HCT116 (cell line): Measurements from ENCODE around the gene PCDHA2. TPM values are rescaled to one million over a fixed set of nuclear protein-coding genes. Genes with fewer than 3 reads are reported as not detected.

ENCODE experiments used
- ATAC-seq: fragments of 200-7000 bp; cut with Tn5 transposase; 2 replicates; pipeline ENCODE4 v1.9.1; 2020; ENCODE audit warnings: mild to moderate bottlenecking, moderate library complexity
- BruUV-seq: library from RNA; stranded (reverse); fragments of 400-500 nt; replicated peaks from 2 replicates; lab custom pipeline; 2021; lab: Mats Ljungman, UMichigan
- CTCF ChIA-PET: fragments of 300-600 bp; sonication (Branson Sonifier 250); formaldehyde crosslinking; loops from one replicate; lab custom pipeline; 2021; ENCODE audit warnings: antibody characterized with exemption; lab: Charles Lee
- POLR2A ChIA-PET: fragments of 300-600, 350-600 bp; sonication (Branson Sonifier 250); formaldehyde crosslinking; loops from one replicate; lab custom pipeline; 2021; ENCODE audit warnings: antibody characterized with exemption; lab: Charles Lee
- RAD21 ChIA-PET, 2 experiments: fragments of 300-600 bp; sonication (Branson Sonifier 250); formaldehyde crosslinking; loops; one replicate each; lab custom pipeline; 2023; ENCODE audit warnings: low total read pairs in 2 of 2; ENCODE audit not compliant: uncharacterized antibody in 2 of 2, unreplicated experiment in 2 of 2, low non-redundant PET in 1 of 2; lab: Charles Lee
- DNase-seq: peaks from one replicate; pipeline ENCODE4 v3.0.0-alpha.2; 2010; ENCODE audit warnings: low read depth, low spot score
- H2AFZ ChIP-seq: fragments of 200-600 bp; shearing (Covaris generic), sonication (generic); 2 replicates; pipeline ENCODE4 v1.6.1; 2017; ENCODE audit warnings: low read depth, mixed run types, mixed read lengths, antibody characterized with exemption, low read length; ENCODE audit not compliant: poor library complexity, severe bottlenecking
- H3K27ac ChIP-seq: 2 replicates; pipeline ENCODE4 v1.5.1; 2012; ENCODE audit warnings: low read depth, low read length
- H3K27me3 ChIP-seq: fragments of 200-600 bp; sonication (generic); 2 replicates; pipeline ENCODE4 v1.6.1; 2016; ENCODE audit warnings: mixed run types, low read length, mixed read lengths; ENCODE audit not compliant: insufficient read depth
- H3K36me3 ChIP-seq, 2 experiments: fragments of 200-500 bp in 1 of 2; fragments of 200-600 bp in 1 of 2; sonication (Bioruptor generic) in 1 of 2; sonication (generic) in 1 of 2; 2 replicates each; pipeline versions ENCODE4 v1.5.1 to v1.6.1; 2014 to 2016; ENCODE audit warnings: low read length in 2 of 2, inconsistent platforms in 1 of 2, mixed read lengths in 1 of 2, mixed run types in 1 of 2; ENCODE audit not compliant: insufficient read depth in 2 of 2, control insufficient read depth in 1 of 2
- H3K4me1 ChIP-seq, 2 experiments: fragments of 200-600 bp in 1 of 2; sonication (generic) in 1 of 2; 2 replicates each; pipeline versions ENCODE4 v1.5.1 to v1.6.1; 2012 to 2017; ENCODE audit warnings: low read length in 2 of 2, inconsistent platforms in 1 of 2, mild to moderate bottlenecking in 1 of 2, mixed read lengths in 1 of 2, mixed run types in 1 of 2, moderate library complexity in 1 of 2; ENCODE audit not compliant: insufficient read depth in 2 of 2, control insufficient read depth in 1 of 2
- H3K4me2 ChIP-seq: fragments of 200-600 bp; sonication (generic); 2 replicates; pipeline ENCODE4 v1.6.1; 2017; ENCODE audit warnings: mixed run types, low read length, mixed read lengths
- H3K4me3 ChIP-seq, 2 experiments: fragments of 200-600 bp in 1 of 2; sonication (generic) in 1 of 2; replicated peaks in 1 of 2; 2 replicates each; pipeline ENCODE4 v1.5.1; 2011 to 2016; ENCODE audit warnings: low read length in 2 of 2, control low read depth in 1 of 2, low read depth in 1 of 2, mild to moderate bottlenecking in 1 of 2, mixed read lengths in 1 of 2, mixed run types in 1 of 2
- H3K79me2 ChIP-seq: fragments of 200-600 bp; sonication (generic); 2 replicates; pipeline ENCODE4 v1.6.1; 2017; ENCODE audit warnings: mild to moderate bottlenecking, mixed run types, low read length, moderate library complexity, mixed read lengths; ENCODE audit not compliant: insufficient read depth
- H3K9ac ChIP-seq: fragments of 200-600 bp; sonication (generic); 2 replicates; pipeline ENCODE4 v1.6.1; 2016; ENCODE audit warnings: low read length, mixed read lengths
- H3K9me2 ChIP-seq: fragments of 200-600 bp; sonication (generic), shearing (Covaris generic); 2 replicates; pipeline ENCODE4 v1.6.1; 2017; ENCODE audit warnings: mixed run types, mild to moderate bottlenecking, moderate library complexity; ENCODE audit not compliant: insufficient read depth
- H3K9me3 ChIP-seq, 2 experiments: fragments of 200-500 bp in 1 of 2; fragments of 200-600 bp in 1 of 2; sonication (Bioruptor generic) in 1 of 2; sonication (generic) in 1 of 2; 2 replicates each; pipeline ENCODE4 v1.6.1; 2014 to 2017; ENCODE audit warnings: low read length in 2 of 2, mixed read lengths in 2 of 2, inconsistent platforms in 1 of 2, low read depth in 1 of 2, mild to moderate bottlenecking in 1 of 2, mixed run types in 1 of 2, moderate library complexity in 1 of 2; ENCODE audit not compliant: control insufficient read depth in 1 of 2, insufficient read depth in 1 of 2
- H4K20me1 ChIP-seq: fragments of 200-600 bp; sonication (generic), shearing (Covaris generic); 2 replicates; pipeline ENCODE4 v1.6.1; 2017; ENCODE audit warnings: mixed run types, mild to moderate bottlenecking, moderate library complexity; ENCODE audit not compliant: insufficient read depth
- CTCF ChIP-seq, 3 experiments: fragments of 200-600 bp in 1 of 3; sonication (generic) in 1 of 3; IDR thresholded peaks in 2 of 3; conservative IDR thresholded peaks in 1 of 3; 2 replicates each; pipeline ENCODE4 v1.5.1; 2012 to 2017; ENCODE audit warnings: low read depth in 2 of 3, low read length in 2 of 3, antibody characterized with exemption in 1 of 3, borderline replicate concordance in 1 of 3, control low read depth in 1 of 3, mild to moderate bottlenecking in 1 of 3, mixed read lengths in 1 of 3, mixed run types in 1 of 3, moderate library complexity in 1 of 3; ENCODE audit not compliant: insufficient read depth in 1 of 3
- FOSL1 ChIP-seq: IDR thresholded peaks from 2 replicates; pipeline ENCODE4 v1.6.1; 2012; ENCODE audit warnings: low read depth
- RAD21 ChIP-seq: IDR thresholded peaks from 2 replicates; pipeline ENCODE4 v1.6.1; 2012; ENCODE audit warnings: low read depth, mild to moderate bottlenecking
- intact Hi-C: fragments of 100-400 bp; cut with micrococcal nuclease; formaldehyde crosslinking; loops from 2 replicates; pipeline ENCODE4 v1.10.0; 2022
- total RNA-seq: library from RNA; stranded (reverse); gene quantifications from one replicate; pipeline ENCODE4 v1.2.1, GENCODE V29; 2021; ENCODE audit not compliant: unreplicated experiment

Gene PCDHA2
- total RNA-seq, 1 experiment from 2014 or later, result not detected

DNA sequence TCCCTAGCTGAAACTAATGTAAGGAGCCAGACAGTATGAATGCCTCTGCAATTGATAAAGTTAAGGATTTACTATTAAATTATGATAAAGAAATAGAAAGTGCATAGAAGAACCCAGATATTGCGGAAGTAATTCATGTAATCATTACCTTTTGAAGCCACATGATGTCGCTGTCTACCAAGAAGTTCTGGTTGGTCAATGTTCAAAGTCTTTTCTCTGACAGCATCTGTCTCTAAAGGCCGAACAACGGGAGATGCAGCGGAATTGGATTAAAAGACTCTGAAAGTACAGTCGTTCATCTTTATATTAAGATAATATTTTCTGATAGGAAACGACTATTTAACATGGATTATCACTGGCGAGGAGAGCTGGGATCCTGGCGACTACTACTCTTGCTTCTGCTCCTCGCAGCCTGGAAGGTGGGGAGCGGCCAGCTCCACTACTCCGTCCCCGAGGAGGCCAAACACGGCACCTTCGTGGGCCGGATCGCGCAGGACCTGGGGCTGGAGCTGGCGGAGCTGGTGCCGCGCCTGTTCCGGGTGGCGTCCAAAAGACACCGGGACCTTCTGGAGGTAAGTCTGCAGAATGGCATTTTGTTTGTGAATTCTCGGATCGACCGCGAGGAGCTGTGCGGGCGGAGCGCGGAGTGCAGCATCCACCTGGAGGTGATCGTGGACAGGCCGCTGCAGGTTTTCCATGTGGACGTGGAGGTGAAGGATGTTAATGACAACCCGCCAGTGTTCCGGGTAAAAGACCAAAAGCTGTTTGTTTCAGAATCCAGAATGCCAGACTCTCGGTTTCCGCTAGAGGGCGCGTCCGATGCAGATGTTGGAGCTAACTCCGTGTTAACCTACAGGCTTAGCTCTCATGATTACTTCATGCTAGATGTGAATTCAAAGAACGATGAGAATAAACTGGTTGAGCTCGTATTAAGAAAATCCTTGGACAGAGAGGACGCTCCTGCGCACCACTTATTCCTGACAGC lies 46.6 kb downstream of the PCDHA2 start, which contains the start of gene PCDHA8:
Gene PCDHA8, plus strand, starts transcription at position 210 of the 985 bp plus-strand sequence. Its CDS starts 135 bp downstream, at position 345.
- TF ChIP-seq CTCF (IDR thresholded peaks at IDR 0.05 in 2 of 3, conservative IDR thresholded peaks at IDR 0.05 in 1 of 3; ENCODE audit: borderline replicate concordance in 1 of 3, insufficient read depth in 1 of 3, low read depth in 2 of 3, low read length in 2 of 3) (peak; percentile 24 to 58 (median 39); a peak in 3 of 6 replicates), FOSL1 (no peak), RAD21 (peak; percentile 64)
- TF ChIP-seq, all 23 proteins: peak for 2
- RAD21 ChIA-PET, result no interaction called here
- CTCF ChIA-PET, result interaction anchor here (1.2 to 1.9 kb wide), 2 partner anchors 194 to 200 kb away, joined by 4 to 7 read pairs; no protein-coding TSS in a partner anchor
- no peak within 1 kb of the TSS for H3K4me2 ChIP-seq
- no peak within 1 kb of the TSS for H3K4me3 ChIP-seq
- no peak within 1 kb of the TSS for H3K9ac ChIP-seq
- no peaks in the 10 kb centered on the region for H3K79me2 ChIP-seq
- intact Hi-C loops, result loop anchor here (1.0 kb wide), 1 partner anchor 200 kb away; no protein-coding TSS in a partner anchor
- DNase-seq (peak; percentile 13), ATAC-seq (no peak)
- H3K9me2 ChIP-seq, result no peaks in the 10 kb centered on the region
- H3K9me3 ChIP-seq, result no peaks in the 10 kb centered on the region; a peak in 1 of 4 replicates
- POLR2A ChIA-PET, result no interaction called here
- no peaks in the 10 kb centered on the region for H3K27me3 ChIP-seq
- no TSS peak for BruUV-seq
- no peak within 1 kb of the TSS for H2AFZ ChIP-seq
- H3K27ac ChIP-seq, result no peak within 1 kb of the TSS
- H3K36me3 ChIP-seq, result no peaks in the 10 kb centered on the region
- no peaks in the 10 kb centered on the region for H3K4me1 ChIP-seq
- no peaks in the 10 kb centered on the region for H4K20me1 ChIP-seq
